Right lobe of liver (tissue), 6 donors: ENCODE results near the gene AFDN. TPM values are rescaled to one million over a fixed set of nuclear protein-coding genes. Genes with fewer than 3 reads are reported as not detected.

Experiments used
- ATAC-seq, 4 donors: fragments of 200-7000 bp; cut with Tn5 transposase; one replicate each; pipeline ENCODE4 v1.9.1; 2020; ENCODE audit warnings: mild to moderate bottlenecking in 4 of 4, moderate library complexity in 4 of 4
- DNase-seq, 3 donors: peaks; one replicate each; pipeline ENCODE4 v3.0.0-alpha.2; 2020
- H3K27ac ChIP-seq, 3 donors: fragments of 200-600 bp; one replicate each; pipeline ENCODE4 v1.8.0; 2022
- H3K27me3 ChIP-seq, 2 donors: fragments of 200-600 bp; one replicate each; pipeline ENCODE4 v1.8.0; 2022
- H3K36me3 ChIP-seq, 4 donors: fragments of 200-600 bp; sonication (generic) in 1 of 4; one replicate each; pipeline versions ENCODE4 v1.5.1 to v1.8.0; 2017 to 2022; ENCODE audit warnings: control low read depth in 1 of 4
- H3K4me1 ChIP-seq, 4 donors: fragments of 200-600 bp; sonication (generic) in 1 of 4; one replicate each; pipeline versions ENCODE4 v1.5.1 to v1.8.0; 2017 to 2022; ENCODE audit warnings: control low read depth in 1 of 4
- H3K4me3 ChIP-seq, 3 donors: fragments of 200-600 bp; one replicate each; pipeline ENCODE4 v1.8.0; 2022
- H3K9me3 ChIP-seq, 4 donors: fragments of 200-600 bp; sonication (generic) in 1 of 4; one replicate each; pipeline versions ENCODE4 v1.5.1 to v1.8.0; 2017 to 2022; ENCODE audit warnings: control low read depth in 1 of 4
- POLR2A ChIP-seq: fragments of 450-650 bp; IDR thresholded peaks from one replicate; pipeline ENCODE4 v1.6.1; 2017; ENCODE audit warnings: antibody characterized with exemption, mild to moderate bottlenecking
- WGBS: methylation state at CpG from one replicate; pipeline ENCODE4 v1.1.6; 2018; ENCODE audit warnings: low coverage, low lambda C conversion rate; ENCODE audit not compliant: insufficient coverage; ENCODE audit errors: missing lambda C conversion rate; 5-methylcytosine and 5-hydroxymethylcytosine counted together
- intact Hi-C, 2 donors: fragments of 100-400 bp; cut with DNase I; formaldehyde crosslinking; loops; one replicate each; pipeline versions ENCODE4 v1.11.2 to v1.14.1; 2022
- total RNA-seq, 6 experiments: library from RNA; depleted of rRNA in 2 of 6; stranded (reverse); fragments of >200 nt in 2 of 6; fragmentation: NEBNext Ultra II Directional in 3 of 6; extraction: Animal tissue kit (Norgen Biotek cat#: 25700) in 3 of 6; gene quantifications; one replicate each; pipeline versions ENCODE4 v1.1.0 to v1.2.4, GENCODE V29; 2016 to 2023
- TF ChIP-seq, protein P1 (sequence below), 4 donors: fragments of 200-600 bp in 3 of 4; fragments of 450-650 bp in 1 of 4; IDR thresholded peaks; one replicate each; pipeline versions ENCODE4 v1.5.1 to v1.8.0; 2016 to 2022; ENCODE audit warnings: antibody characterized with exemption in 4 of 4, mild to moderate bottlenecking in 2 of 4
- donor health status: DM: no; HTN: yes; CAD: no.
- donor health status: DM: no; HTN: no; CAD: no.
- donor health status: DM: no; HTN: no; CAD: no.
- donor health status: DM: no; HTN: yes; CAD: no.
- donor health status: DM: no; HTN: yes; CAD: no.

AFDN gene
- total RNA-seq, 6 experiments from 2014 or later = 77.0 to 106 (median 85.5) TPM

DNA sequence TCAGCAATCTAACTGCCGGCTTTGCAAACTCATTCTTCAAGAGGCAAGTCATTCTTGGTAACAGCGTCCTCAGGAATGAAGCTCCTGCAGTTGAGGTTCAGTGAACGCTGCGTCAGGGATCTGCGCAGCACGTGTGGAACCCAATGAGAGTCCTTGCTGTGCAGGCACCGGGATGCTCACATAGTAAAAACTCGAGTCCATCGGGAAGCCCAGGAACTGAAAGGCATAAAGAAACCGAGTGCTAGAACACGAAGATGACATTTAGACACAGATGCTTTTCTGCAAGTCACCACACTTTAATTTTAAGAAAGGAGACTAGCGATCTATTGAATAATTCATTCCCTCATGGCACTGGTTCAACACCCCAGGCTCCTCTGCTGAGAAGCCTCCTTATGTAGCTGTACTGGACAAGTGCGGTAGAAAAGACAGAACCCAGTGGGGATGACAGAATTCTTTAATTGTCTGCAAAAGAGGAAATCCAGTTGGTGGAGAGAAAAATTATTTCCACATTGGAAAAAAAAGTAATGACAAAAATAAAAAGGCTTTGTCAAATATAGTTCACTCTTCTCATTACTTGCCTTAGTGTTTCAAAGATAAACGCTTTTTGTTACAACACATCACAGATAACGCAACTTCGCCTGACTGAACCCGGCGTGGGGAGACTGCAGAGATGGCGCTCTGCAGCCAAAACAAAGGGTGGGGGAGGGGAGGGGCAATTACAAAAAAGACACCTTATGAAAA, 1.9 kb upstream of the AFDN start:
- peak overlapping the region; percentile 58 to 72 (median 60) for H3K4me3 ChIP-seq
- 37% methylated on average over 14 of the region's 19 CpGs for WGBS
- no peaks in the 10 kb centered on the region for H3K36me3 ChIP-seq
- DNase-seq = peak in 2 of 3 donors; percentile 33 to 73
- no peaks in the 10 kb centered on the region for H3K27me3 ChIP-seq
- intact Hi-C loops = no loop called here
- ATAC-seq = peak; percentile 33 to 47 (median 39)
- peak overlapping the region; percentile 34 to 78 (median 38) for H3K27ac ChIP-seq
- no peak for TF ChIP-seq POLR2A
- TF ChIP-seq, protein P1, sequence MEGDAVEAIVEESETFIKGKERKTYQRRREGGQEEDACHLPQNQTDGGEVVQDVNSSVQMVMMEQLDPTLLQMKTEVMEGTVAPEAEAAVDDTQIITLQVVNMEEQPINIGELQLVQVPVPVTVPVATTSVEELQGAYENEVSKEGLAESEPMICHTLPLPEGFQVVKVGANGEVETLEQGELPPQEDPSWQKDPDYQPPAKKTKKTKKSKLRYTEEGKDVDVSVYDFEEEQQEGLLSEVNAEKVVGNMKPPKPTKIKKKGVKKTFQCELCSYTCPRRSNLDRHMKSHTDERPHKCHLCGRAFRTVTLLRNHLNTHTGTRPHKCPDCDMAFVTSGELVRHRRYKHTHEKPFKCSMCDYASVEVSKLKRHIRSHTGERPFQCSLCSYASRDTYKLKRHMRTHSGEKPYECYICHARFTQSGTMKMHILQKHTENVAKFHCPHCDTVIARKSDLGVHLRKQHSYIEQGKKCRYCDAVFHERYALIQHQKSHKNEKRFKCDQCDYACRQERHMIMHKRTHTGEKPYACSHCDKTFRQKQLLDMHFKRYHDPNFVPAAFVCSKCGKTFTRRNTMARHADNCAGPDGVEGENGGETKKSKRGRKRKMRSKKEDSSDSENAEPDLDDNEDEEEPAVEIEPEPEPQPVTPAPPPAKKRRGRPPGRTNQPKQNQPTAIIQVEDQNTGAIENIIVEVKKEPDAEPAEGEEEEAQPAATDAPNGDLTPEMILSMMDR (IDR thresholded peaks at IDR 0.05) = no peak
- H3K9me3 ChIP-seq = no peaks in the 10 kb centered on the region
- peaks cover 0 to 22% (median 11%) of the 10 kb centered on the region in 4 donors for H3K4me1 ChIP-seq

DNA sequence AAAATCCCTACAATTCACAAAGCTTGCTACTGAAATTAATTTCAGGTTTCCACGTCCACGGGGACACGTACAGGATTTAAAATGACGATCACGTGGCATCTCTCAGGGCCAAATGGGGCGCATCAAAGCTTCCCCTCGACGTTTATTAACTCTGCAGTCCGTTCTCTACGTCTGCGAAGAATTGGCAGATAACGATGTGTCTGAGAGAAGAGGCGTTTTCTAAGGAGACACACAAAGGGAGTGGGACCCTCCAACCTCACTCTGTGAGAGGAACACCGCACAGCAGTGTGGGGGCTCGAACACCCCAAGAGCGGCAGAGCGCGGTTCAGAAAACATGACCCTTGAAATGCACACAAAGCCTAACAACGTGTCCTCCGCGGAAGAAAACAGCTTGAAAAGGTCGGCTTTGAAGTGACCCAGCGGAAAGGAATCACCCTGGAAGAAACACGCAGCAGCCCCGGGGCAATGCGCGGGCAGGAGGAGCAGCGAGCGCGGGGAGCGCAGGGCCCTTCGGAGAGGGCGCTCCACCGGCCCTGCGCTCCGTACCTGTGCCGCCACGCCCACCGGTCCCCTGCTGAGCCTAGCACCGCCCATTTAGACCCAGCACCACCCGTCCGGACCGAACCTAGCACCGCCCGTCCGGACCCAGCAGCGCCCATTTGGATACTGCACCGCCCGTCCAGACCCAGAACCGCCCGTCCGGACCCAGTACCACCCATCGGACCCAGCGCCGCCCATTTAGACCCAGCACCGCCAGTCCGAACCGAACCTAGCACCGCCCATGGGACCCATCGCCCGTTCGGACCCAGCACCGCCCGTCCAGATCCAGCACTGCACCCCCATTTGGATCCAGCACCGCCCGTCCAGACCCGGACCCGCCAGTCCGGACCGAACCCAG, 1.1 kb upstream of the AFDN start:
- Histone ChIP-seq H3K27me3 (no peaks in the 10 kb centered on the region), H3K4me3 (peak overlapping the region; percentile 58 to 72 (median 60)), H3K36me3 (no peaks in the 10 kb centered on the region), H3K27ac (peak overlapping the region; percentile 34 to 78 (median 38)), H3K4me1 (peaks cover 0 to 25% (median 13%) of the 10 kb centered on the region in 4 donors), H3K9me3 (no peaks in the 10 kb centered on the region)
- WGBS = under 1% methylated on average over 22 of the region's 70 CpGs
- TF ChIP-seq POLR2A = peak; percentile 69
- TF ChIP-seq, protein P1 (IDR thresholded peaks at IDR 0.05) = no peak
- intact Hi-C loops = no loop called here
- ATAC-seq = peak; percentile 82 to 90 (median 83)
- peak; percentile 86 to 89 (median 86) for DNase-seq

DNA sequence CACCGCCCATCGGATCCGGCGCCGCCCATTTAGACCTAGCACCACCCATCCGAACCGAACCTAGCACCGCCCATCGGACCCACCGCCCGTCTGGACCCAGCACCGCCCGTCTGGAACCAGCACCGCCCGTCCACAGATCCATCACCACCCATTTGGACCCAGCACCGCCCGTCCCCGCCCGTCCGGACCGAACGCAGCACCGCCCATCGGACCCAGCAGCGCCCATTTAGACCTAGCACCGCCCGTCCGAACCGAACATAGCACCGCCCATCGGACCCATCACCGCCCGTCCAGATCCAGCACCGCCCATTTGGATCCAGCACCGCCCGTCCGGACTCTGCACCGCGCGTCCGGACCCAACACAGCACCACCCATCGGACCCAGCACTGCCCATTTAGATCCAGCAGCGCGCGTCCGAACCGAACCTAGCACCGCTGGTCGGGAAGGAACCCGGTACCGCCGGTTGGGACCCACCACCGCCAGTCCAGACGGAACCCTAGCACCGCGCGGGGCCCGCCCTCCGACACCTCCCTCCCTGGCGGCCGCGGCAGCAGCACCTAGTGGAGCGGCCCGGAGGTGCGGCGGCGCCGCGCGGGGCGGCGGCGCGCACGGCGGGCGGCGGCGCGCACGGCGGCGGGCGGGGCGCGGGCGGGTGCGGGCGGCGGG, 348 bp upstream of the AFDN start:
- 0% methylated on average over 5 of the region's 90 CpGs for WGBS
- DNase-seq (peak; percentile 85 to 88 (median 87)), ATAC-seq (peak; percentile 77 to 87 (median 78))
- peaks cover 0 to 31% (median 13%) of the 10 kb centered on the region in 4 donors for H3K4me1 ChIP-seq
- TF ChIP-seq, protein P1 (IDR thresholded peaks at IDR 0.05) = peak in 3 of 4 donors; percentile 21 to 58 (median 35)
- peak; percentile 42 for TF ChIP-seq POLR2A
- no peaks in the 10 kb centered on the region for H3K27me3 ChIP-seq
- H3K27ac ChIP-seq = peak overlapping the region; percentile 31 to 78 (median 66)
- no peaks in the 10 kb centered on the region for H3K9me3 ChIP-seq
- intact Hi-C loops = no loop called here
- peak overlapping the region; percentile 58 to 72 (median 60) for H3K4me3 ChIP-seq
- H3K36me3 ChIP-seq = no peaks in the 10 kb centered on the region

DNA sequence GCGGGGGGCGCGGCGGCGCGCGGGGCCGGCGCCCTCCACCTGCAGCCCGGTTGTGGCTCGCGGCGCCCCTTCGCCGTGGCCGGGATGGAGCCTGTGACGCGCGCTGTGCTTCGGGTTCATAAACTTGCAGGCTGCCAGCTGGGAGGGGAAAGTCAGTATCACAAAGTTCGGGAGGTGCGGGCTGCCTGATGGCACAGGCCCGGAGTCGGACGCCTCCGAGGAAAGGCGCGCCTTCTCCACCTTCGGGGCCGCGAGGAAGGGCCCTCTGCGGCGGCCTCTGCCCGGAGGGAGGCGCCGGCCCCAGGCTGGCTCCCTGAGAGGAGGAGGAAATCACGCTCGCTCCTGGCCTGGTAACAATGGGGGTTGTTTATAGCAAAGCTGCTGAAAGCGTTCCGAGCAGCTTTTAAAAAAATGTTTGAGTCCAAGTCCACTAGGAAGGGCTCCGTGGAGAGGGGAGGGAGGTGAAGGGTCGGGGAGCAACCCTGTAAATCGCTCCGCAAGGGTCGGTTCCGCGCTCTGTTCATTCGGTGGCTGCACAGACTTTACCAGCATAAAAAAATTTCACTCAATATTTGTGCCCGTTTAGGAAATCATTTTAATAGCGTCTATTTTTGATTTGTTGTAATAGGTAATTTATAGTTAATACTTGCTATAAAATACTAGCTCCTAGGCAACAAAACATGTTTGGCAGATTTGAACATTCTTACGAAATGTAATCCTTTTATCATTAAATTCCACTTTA, 1.0 kb downstream of the AFDN start:
- Histone ChIP-seq H3K4me1 (peaks cover 0 to 44% (median 18%) of the 10 kb centered on the region in 4 donors), H3K27me3 (no peaks in the 10 kb centered on the region), H3K27ac (peak overlapping the region; percentile 68 to 91 (median 76)), H3K9me3 (no peaks in the 10 kb centered on the region), H3K4me3 (peak overlapping the region; percentile 59 to 67 (median 64)), H3K36me3 (no peaks in the 10 kb centered on the region)
- intact Hi-C loops = no loop called here
- DNase-seq (peak; percentile 54 to 81 (median 72)), ATAC-seq (peak; percentile 26 to 41 (median 35))
- TF ChIP-seq, protein P1 (IDR thresholded peaks at IDR 0.05) = no peak
- TF ChIP-seq POLR2A = peak; percentile 26
- WGBS = 2% methylated on average over 11 of the region's 51 CpGs
